ENCODE measurements around the gene SERPINA5. TPM values are rescaled to one million over a fixed set of nuclear protein-coding genes. Genes with fewer than 3 reads are reported as not detected.

The SERPINA5 gene
- total and polyA plus RNA-seq, 10 of the 15 experiments (the other 5 are each of a cell fraction or from before 2014, with no cell fraction given), result 0.90 TPM; not detected in 9

DNA sequence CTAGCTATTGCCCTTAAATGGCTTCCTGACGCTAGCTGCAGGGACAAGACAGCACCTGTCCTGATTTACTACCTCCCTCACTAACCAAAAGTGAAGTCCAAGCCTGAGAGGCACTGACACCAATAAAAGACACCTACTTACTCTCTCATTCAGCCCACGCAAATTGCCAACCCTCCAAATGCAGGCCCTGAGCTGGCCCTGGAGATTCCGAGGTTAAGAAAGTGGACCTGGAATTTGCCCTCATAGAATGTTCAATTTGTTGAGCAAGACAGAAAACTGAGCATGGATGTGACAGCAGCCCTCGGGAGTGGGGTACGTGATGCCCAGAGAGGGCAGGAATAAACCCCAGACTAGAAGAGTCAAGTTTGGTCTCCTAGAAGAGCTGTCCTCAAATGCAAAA is 47.4 kb downstream of the SERPINA5 start:
- Histone ChIP-seq H4K20me1 (ENCODE audit: control insufficient read depth, insufficient read depth) (no peaks in the 10 kb centered on the region), H3K4me3 (no peak overlapping the region), H3K9me3 (replicated peaks; ENCODE audit: control insufficient read depth, insufficient read depth, low read length) (no peaks in the 10 kb centered on the region), H3K36me3 (ENCODE audit: control insufficient read depth in 2 of 2, insufficient read depth in 2 of 2, low read length in 1 of 2) (no peaks in the 10 kb centered on the region), H3K4me1 (ENCODE audit: control insufficient read depth, insufficient read depth, low read length) (no peaks in the 10 kb centered on the region), H3K4me2 (ENCODE audit: control insufficient read depth, insufficient read depth) (no peak overlapping the region), H3K27ac (ENCODE audit: control insufficient read depth, insufficient read depth) (no peak overlapping the region), H2AFZ (ENCODE audit: control insufficient read depth, low read depth, low read length) (no peak overlapping the region), H3K27me3 (replicated peaks in 1 of 2; ENCODE audit: control insufficient read depth in 2 of 2, insufficient read depth in 2 of 2, low read length in 1 of 2) (peaks cover 0 to 2% of the 10 kb centered on the region in 2 experiments; a peak in 1 of 4 replicates), H3K9ac (ENCODE audit: control insufficient read depth, insufficient read depth, low read length) (no peak overlapping the region), H3K79me2 (ENCODE audit: control insufficient read depth, insufficient read depth, low read length) (no peaks in the 10 kb centered on the region)
- ATAC-seq (no peak), FAIRE-seq (no peak), DNase-seq (ENCODE audit: low read depth, low spot score) (no peak)
- no TSS peak for BruUV-seq (replicated peaks)
- TF ChIP-seq, protein P1, sequence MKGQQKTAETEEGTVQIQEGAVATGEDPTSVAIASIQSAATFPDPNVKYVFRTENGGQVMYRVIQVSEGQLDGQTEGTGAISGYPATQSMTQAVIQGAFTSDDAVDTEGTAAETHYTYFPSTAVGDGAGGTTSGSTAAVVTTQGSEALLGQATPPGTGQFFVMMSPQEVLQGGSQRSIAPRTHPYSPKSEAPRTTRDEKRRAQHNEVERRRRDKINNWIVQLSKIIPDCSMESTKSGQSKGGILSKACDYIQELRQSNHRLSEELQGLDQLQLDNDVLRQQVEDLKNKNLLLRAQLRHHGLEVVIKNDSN (IDR thresholded peaks at IDR 0.05; ENCODE audit: borderline replicate concordance, extremely low read length, insufficient read depth, low read depth, low read length), result no peak
- TF ChIP-seq SUPT20H (IDR thresholded peaks at IDR 0.05; ENCODE audit: borderline replicate concordance, control insufficient read depth, low read depth, low read length) (no peak), NFYA (IDR thresholded peaks at IDR 0.05; ENCODE audit: borderline replicate concordance, low read depth, low read length) (no peak), FOXK2 (IDR thresholded peaks at IDR 0.05) (no peak), TCF12 (IDR thresholded peaks at IDR 0.05; ENCODE audit: low read depth, low read length) (no peak), EED (IDR thresholded peaks at IDR 0.05; ENCODE audit: low read depth) (no peak), POLR2AphosphoS5 (IDR thresholded peaks at IDR 0.05; ENCODE audit: low read length) (no peak), KDM1A (IDR thresholded peaks at IDR 0.05; ENCODE audit: borderline replicate concordance) (no peak), ZSCAN29 (IDR thresholded peaks at IDR 0.05) (no peak), KAT2A (conservative IDR thresholded peaks at IDR 0.05; ENCODE audit: control insufficient read depth, low read depth, low read length) (no peak), FOS (IDR thresholded peaks at IDR 0.05; ENCODE audit: borderline replicate concordance, extremely low read depth, insufficient read length) (no peak), BHLHE40 (IDR thresholded peaks at IDR 0.05; ENCODE audit: borderline replicate concordance in 1 of 2, low read depth in 2 of 2, low read length in 1 of 2) (no peak), MTA2 (IDR thresholded peaks at IDR 0.05; ENCODE audit: low read depth) (no peak)
- ChIA-PET SMC1A (ENCODE audit: uncharacterized antibody, unreplicated experiment) (no interaction called here), POLR2A (no interaction called here), CTCF (interaction anchor here (0.6 kb wide), 1 partner anchor 952 kb away, joined by 3 read pairs; no protein-coding TSS in a partner anchor), RAD21 (ENCODE audit: unreplicated experiment) (no interaction called here)
- in situ Hi-C loops (cut with MboI) (no loop called here), intact Hi-C loops (cut with micrococcal nuclease; ENCODE audit: unreplicated experiment) (no loop called here)
- 5% methylated on average over 5 of the region's 5 CpGs for WGBS (ENCODE audit: insufficient coverage, insufficient replicate concordance, low lambda C conversion rate, missing lambda C conversion rate)
